Measurements from ENCODE around the gene KIF15. TPM values are rescaled to one million over a fixed set of nuclear protein-coding genes. Genes with fewer than 3 reads are reported as not detected.
"Not testable (repeated sequence)": the region's sequence is repeated elsewhere in the genome, so short reads cannot be mapped to it uniquely, and the experiment has no call there.

Gene KIF15
- total and polyA plus RNA-seq, 4 donors = 0.64 to 4.0 (median 0.92) TPM

DNA sequence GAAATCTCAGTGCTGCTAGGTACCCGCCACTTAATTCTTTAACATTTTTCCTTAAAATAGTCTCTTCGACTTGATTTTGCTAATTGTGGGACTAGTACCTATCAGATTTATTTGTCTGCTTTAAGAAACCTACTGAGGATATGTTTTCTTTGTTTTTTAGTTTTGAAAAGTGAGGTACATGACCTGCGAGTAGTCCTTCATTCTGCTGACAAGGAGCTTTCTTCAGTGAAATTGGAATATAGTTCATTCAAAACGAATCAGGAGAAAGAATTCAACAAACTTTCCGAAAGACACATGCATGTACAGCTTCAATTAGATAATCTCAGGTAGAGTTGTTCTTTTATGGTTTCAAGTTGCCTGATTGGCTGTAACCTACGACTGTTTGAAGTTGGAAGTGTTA, 53.2 kb downstream of the KIF15 start:
- ATAC-seq (ENCODE audit: insufficient read depth, low FRiP score) (no peak), DNase-seq (no peak)
- H3K9me3 ChIP-seq (ENCODE audit: control insufficient read depth in 4 of 4, insufficient read depth in 3 of 4, low read length in 3 of 4) = no peaks in the 10 kb centered on the region
- no peaks in the 10 kb centered on the region for H3K4me1 ChIP-seq (ENCODE audit: control insufficient read depth in 5 of 5, insufficient read depth in 5 of 5, low read length in 5 of 5)
- no peak overlapping the region for H3K27ac ChIP-seq (ENCODE audit: low read depth in 1 of 2, low read length in 1 of 2)
- no peaks in the 10 kb centered on the region for H3K27me3 ChIP-seq (ENCODE audit: control insufficient read depth in 3 of 3, insufficient read depth in 3 of 3, low read length in 2 of 3)
- no peak overlapping the region for H3K9ac ChIP-seq (ENCODE audit: insufficient read depth in 1 of 2, low read length in 2 of 2)
- TF ChIP-seq, protein P1, sequence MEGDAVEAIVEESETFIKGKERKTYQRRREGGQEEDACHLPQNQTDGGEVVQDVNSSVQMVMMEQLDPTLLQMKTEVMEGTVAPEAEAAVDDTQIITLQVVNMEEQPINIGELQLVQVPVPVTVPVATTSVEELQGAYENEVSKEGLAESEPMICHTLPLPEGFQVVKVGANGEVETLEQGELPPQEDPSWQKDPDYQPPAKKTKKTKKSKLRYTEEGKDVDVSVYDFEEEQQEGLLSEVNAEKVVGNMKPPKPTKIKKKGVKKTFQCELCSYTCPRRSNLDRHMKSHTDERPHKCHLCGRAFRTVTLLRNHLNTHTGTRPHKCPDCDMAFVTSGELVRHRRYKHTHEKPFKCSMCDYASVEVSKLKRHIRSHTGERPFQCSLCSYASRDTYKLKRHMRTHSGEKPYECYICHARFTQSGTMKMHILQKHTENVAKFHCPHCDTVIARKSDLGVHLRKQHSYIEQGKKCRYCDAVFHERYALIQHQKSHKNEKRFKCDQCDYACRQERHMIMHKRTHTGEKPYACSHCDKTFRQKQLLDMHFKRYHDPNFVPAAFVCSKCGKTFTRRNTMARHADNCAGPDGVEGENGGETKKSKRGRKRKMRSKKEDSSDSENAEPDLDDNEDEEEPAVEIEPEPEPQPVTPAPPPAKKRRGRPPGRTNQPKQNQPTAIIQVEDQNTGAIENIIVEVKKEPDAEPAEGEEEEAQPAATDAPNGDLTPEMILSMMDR (IDR thresholded peaks at IDR 0.05; ENCODE audit: control extremely low read depth, extremely low read depth) = no peak
- 96 to 97% methylated on average over 6 of the region's 6 CpGs for WGBS, 2 donors
- no peak overlapping the region for H3K4me3 ChIP-seq
- H3K36me3 ChIP-seq (ENCODE audit: control insufficient read depth in 4 of 4, insufficient read depth in 4 of 4, low read length in 4 of 4) = peaks cover 0 to 6% (median 0%) of the 10 kb centered on the region in 4 donors

- not testable (repeated sequence) for ATAC-seq (ENCODE audit: insufficient read depth, low FRiP score); H3K27me3 ChIP-seq (ENCODE audit: control insufficient read depth in 3 of 3, insufficient read depth in 3 of 3, low read length in 2 of 3); H3K4me3 ChIP-seq; H3K4me1 ChIP-seq (ENCODE audit: control insufficient read depth in 5 of 5, insufficient read depth in 5 of 5, low read length in 5 of 5); H3K9ac ChIP-seq (ENCODE audit: insufficient read depth in 1 of 2, low read length in 2 of 2); H3K36me3 ChIP-seq (ENCODE audit: control insufficient read depth in 4 of 4, insufficient read depth in 4 of 4, low read length in 4 of 4); H3K9me3 ChIP-seq (ENCODE audit: control insufficient read depth in 4 of 4, insufficient read depth in 3 of 4, low read length in 3 of 4); DNase-seq; H3K27ac ChIP-seq (ENCODE audit: low read depth in 1 of 2, low read length in 1 of 2)
- 98 to 100% methylated on average over 2 of the region's 2 CpGs for WGBS, 2 donors
Measured at GRCh38 chr3:44816334-44816733, 54.7 kb downstream of the KIF15 start.

GRCh38 chr3:44821206-44821605, 59.6 kb downstream of the KIF15 start:
- H3K27me3 ChIP-seq (ENCODE audit: control insufficient read depth in 3 of 3, insufficient read depth in 3 of 3, low read length in 2 of 3); ATAC-seq (ENCODE audit: insufficient read depth, low FRiP score); H3K27ac ChIP-seq (ENCODE audit: low read depth in 1 of 2, low read length in 1 of 2); H3K36me3 ChIP-seq (ENCODE audit: control insufficient read depth in 4 of 4, insufficient read depth in 4 of 4, low read length in 4 of 4); DNase-seq; H3K9ac ChIP-seq (ENCODE audit: insufficient read depth in 1 of 2, low read length in 2 of 2); H3K4me3 ChIP-seq; H3K4me1 ChIP-seq (ENCODE audit: control insufficient read depth in 5 of 5, insufficient read depth in 5 of 5, low read length in 5 of 5); H3K9me3 ChIP-seq (ENCODE audit: control insufficient read depth in 4 of 4, insufficient read depth in 3 of 4, low read length in 3 of 4): not testable (repeated sequence)
- WGBS, 2 donors = 97 to 100% methylated on average over 15 to 34 of the region's 34 CpGs

DNA sequence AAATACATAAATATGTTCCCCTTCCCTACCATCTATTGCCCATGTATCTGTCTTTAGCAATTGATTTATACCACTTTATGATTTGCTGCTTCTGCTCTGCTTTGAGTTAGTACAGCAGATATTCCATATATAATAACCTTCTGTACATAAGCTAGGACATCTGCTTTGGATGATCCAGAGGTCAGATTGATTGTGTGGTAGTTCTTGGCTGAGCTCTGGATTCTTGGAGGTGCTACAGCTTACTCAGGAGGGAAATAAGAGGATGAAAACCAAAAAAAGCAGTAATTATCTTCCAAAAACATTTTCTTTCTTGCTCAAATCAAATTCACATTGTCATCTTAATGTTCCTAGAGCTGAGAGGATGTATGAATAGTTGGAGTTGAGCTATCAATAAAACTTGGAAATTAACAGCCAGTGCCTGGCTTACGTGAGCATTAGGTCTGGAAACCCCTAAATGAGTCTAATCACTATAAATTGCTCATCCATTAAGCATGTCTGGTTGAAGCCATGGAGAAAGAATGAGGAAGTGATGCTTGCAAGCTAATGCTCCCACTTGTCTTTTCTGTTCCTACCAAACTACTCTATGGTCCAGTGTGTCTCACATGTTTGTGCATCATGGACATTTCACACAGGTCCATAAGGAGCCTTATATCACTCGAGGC, 63.8 kb downstream of the KIF15 start:
- ATAC-seq (ENCODE audit: insufficient read depth, low FRiP score) (no peak), DNase-seq (no peak)
- 90 to 96% methylated on average over 2 of the region's 2 CpGs for WGBS, 2 donors
- TF ChIP-seq, protein P1 (IDR thresholded peaks at IDR 0.05; ENCODE audit: control extremely low read depth, extremely low read depth) = no peak
- H3K36me3 ChIP-seq (ENCODE audit: control insufficient read depth in 4 of 4, insufficient read depth in 4 of 4, low read length in 4 of 4) = peaks cover 0 to 9% (median 0%) of the 10 kb centered on the region in 4 donors
- no peaks in the 10 kb centered on the region for H3K27me3 ChIP-seq (ENCODE audit: control insufficient read depth in 3 of 3, insufficient read depth in 3 of 3, low read length in 2 of 3)
- no peak overlapping the region for H3K4me3 ChIP-seq
- no peaks in the 10 kb centered on the region for H3K4me1 ChIP-seq (ENCODE audit: control insufficient read depth in 5 of 5, insufficient read depth in 5 of 5, low read length in 5 of 5)
- H3K9ac ChIP-seq (ENCODE audit: insufficient read depth in 1 of 2, low read length in 2 of 2) = no peak overlapping the region
- H3K27ac ChIP-seq (ENCODE audit: low read depth in 1 of 2, low read length in 1 of 2) = no peak overlapping the region
- H3K9me3 ChIP-seq (ENCODE audit: control insufficient read depth in 4 of 4, insufficient read depth in 3 of 4, low read length in 3 of 4) = no peaks in the 10 kb centered on the region

Data from lung (tissue), 12 donors.